Fibroblast of lung (primary cell): ENCODE data around the gene GRIN2D. TPM values are rescaled to one million over a fixed set of nuclear protein-coding genes. Genes with fewer than 3 reads are reported as not detected.

ENCODE experiments used
- DNase-seq, 2 donors: peaks; one replicate each; pipeline versions ENCODE4 v3.0.0 to v3.0.0-alpha.2; 2010; ENCODE audit warnings: low read depth in 2 of 2
- H2AFZ ChIP-seq: 2 replicates; pipeline ENCODE4 v1.5.1; 2012; ENCODE audit warnings: low read length, control low read depth, inconsistent platforms
- H3K27ac ChIP-seq: 2 replicates; pipeline ENCODE4 v1.5.1; 2011; ENCODE audit warnings: low read length, control low read depth; ENCODE audit not compliant: insufficient read depth
- H3K27me3 ChIP-seq: 2 replicates; pipeline ENCODE4 v1.5.1; 2011; ENCODE audit warnings: mild to moderate bottlenecking, low read length; ENCODE audit not compliant: control insufficient read depth, insufficient read depth
- H3K36me3 ChIP-seq: 2 replicates; pipeline ENCODE4 v1.5.1; 2011; ENCODE audit warnings: low read length; ENCODE audit not compliant: control insufficient read depth, insufficient read depth
- H3K4me1 ChIP-seq: 2 replicates; pipeline ENCODE4 v1.5.1; 2011; ENCODE audit warnings: low read length; ENCODE audit not compliant: control insufficient read depth, insufficient read depth; ENCODE audit errors: extremely low read depth
- H3K4me2 ChIP-seq: 2 replicates; pipeline ENCODE4 v1.5.1; 2011; ENCODE audit warnings: low read length, control low read depth; ENCODE audit not compliant: insufficient read depth; ENCODE audit errors: extremely low read depth
- H3K4me3 ChIP-seq, 4 experiments: fragments of 200-600 bp in 1 of 4; sonication (generic) in 1 of 4; replicated peaks in 1 of 4; 2 replicates each; pipeline ENCODE4 v1.5.1; 2011 to 2016; ENCODE audit warnings: low read length in 4 of 4, low read depth in 3 of 4, mild to moderate bottlenecking in 3 of 4, control low read depth in 2 of 4, inconsistent platforms in 1 of 4, mixed read lengths in 1 of 4; ENCODE audit not compliant: insufficient read depth in 1 of 4; ENCODE audit errors: control extremely low read depth in 1 of 4
- H3K79me2 ChIP-seq: 2 replicates; pipeline ENCODE4 v1.5.1; 2012; ENCODE audit warnings: mild to moderate bottlenecking, low read length, inconsistent platforms; ENCODE audit not compliant: control insufficient read depth, insufficient read depth
- H3K9ac ChIP-seq: 2 replicates; pipeline ENCODE4 v1.5.1; 2011; ENCODE audit warnings: mild to moderate bottlenecking, low read length, control low read depth; ENCODE audit not compliant: insufficient read depth
- H3K9me3 ChIP-seq: 2 replicates; pipeline ENCODE4 v1.5.1; 2012; ENCODE audit warnings: low read depth, low read length; ENCODE audit not compliant: control insufficient read depth, insufficient read depth
- H4K20me1 ChIP-seq: 2 replicates; pipeline ENCODE4 v1.5.1; 2011; ENCODE audit warnings: low read length; ENCODE audit not compliant: control insufficient read depth, insufficient read depth; ENCODE audit errors: extremely low read depth
- EZH2 ChIP-seq: IDR thresholded peaks from 2 replicates; pipeline ENCODE4 v1.5.1; 2012; ENCODE audit warnings: low read length, control low read depth, mild to moderate bottlenecking; ENCODE audit errors: missing control alignments
- polyA plus RNA-seq, 2 donors: library from polyadenylated mRNA; depleted of rRNA in 1 of 2; stranded (reverse) in 1 of 2; unstranded in 1 of 2; fragments of >200 nt; gene quantifications; 2 replicates each; pipeline ENCODE4 v1.2.1, GENCODE V29; 2011 to 2012; ENCODE audit warnings: missing spikeins in 1 of 2
- total RNA-seq: library from RNA; depleted of rRNA; stranded (reverse); fragments of >200 nt; gene quantifications from 2 replicates; pipeline ENCODE4 v1.2.1, GENCODE V29; 2014
- TF ChIP-seq, protein P1 (sequence below), 2 donors: IDR thresholded peaks in 1 of 2; conservative IDR thresholded peaks in 1 of 2; 1 replicate in 1 of 2; 2 replicates in 1 of 2; pipeline ENCODE4 v1.5.1; 2011 to 2012; ENCODE audit warnings: low read length in 2 of 2, control low read depth in 1 of 2, inconsistent platforms in 1 of 2, low read depth in 1 of 2, mild to moderate bottlenecking in 1 of 2

Gene GRIN2D
- total and polyA plus RNA-seq, 2 donors (not counting 1 experiment from before 2014, with no cell fraction given) = under 0.01 to 0.08 TPM

DNA sequence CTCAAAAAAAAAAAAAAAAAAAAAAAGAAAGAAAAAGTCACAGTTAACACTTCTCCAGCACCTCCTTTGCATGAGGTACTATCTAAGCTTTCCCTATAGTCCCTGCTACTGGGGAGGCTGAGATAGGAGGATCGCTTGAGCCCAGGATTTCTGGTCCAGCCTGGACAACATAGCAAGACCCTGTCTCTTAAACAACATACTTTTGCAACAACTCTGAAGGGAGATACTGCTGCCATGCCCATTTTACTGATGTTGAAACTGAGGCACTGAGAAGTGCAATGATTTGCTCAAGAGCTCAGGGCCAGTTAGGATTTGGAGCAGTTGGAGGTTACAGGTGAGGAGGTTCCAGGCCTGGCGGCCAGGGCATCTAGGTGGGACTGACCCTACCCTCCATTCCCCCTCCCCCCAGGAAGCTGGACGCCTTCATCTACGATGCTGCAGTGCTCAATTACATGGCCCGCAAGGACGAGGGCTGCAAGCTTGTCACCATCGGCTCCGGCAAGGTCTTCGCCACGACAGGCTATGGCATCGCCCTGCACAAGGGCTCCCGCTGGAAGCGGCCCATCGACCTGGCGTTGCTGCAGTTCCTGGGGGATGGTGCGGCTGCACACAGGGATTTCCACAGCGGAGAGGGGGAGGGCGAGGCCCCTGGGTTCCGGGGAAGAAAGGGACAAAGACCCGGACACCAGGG lies 48.0 kb downstream of the GRIN2D start:
- no peak for DNase-seq
- H2AFZ ChIP-seq = no peak overlapping the region
- no peaks in the 10 kb centered on the region for H3K36me3 ChIP-seq
- H3K9me3 ChIP-seq = no peaks in the 10 kb centered on the region
- no peak overlapping the region for H3K9ac ChIP-seq
- no peak overlapping the region for H3K27ac ChIP-seq
- H3K4me1 ChIP-seq = peaks cover 5% of the 10 kb centered on the region
- TF ChIP-seq, protein P1, sequence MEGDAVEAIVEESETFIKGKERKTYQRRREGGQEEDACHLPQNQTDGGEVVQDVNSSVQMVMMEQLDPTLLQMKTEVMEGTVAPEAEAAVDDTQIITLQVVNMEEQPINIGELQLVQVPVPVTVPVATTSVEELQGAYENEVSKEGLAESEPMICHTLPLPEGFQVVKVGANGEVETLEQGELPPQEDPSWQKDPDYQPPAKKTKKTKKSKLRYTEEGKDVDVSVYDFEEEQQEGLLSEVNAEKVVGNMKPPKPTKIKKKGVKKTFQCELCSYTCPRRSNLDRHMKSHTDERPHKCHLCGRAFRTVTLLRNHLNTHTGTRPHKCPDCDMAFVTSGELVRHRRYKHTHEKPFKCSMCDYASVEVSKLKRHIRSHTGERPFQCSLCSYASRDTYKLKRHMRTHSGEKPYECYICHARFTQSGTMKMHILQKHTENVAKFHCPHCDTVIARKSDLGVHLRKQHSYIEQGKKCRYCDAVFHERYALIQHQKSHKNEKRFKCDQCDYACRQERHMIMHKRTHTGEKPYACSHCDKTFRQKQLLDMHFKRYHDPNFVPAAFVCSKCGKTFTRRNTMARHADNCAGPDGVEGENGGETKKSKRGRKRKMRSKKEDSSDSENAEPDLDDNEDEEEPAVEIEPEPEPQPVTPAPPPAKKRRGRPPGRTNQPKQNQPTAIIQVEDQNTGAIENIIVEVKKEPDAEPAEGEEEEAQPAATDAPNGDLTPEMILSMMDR (conservative IDR thresholded peaks at IDR 0.05 in 1 of 2, IDR thresholded peaks at IDR 0.05 in 1 of 2; ENCODE audit: low read depth in 1 of 2, low read length in 2 of 2) = no peak
- TF ChIP-seq EZH2 = no peak
- H3K27me3 ChIP-seq = peaks cover 11% of the 10 kb centered on the region
- H4K20me1 ChIP-seq = no peaks in the 10 kb centered on the region
- H3K4me2 ChIP-seq = no peak overlapping the region
- H3K79me2 ChIP-seq = peaks cover 6% of the 10 kb centered on the region
- H3K4me3 ChIP-seq = no peak overlapping the region

DNA sequence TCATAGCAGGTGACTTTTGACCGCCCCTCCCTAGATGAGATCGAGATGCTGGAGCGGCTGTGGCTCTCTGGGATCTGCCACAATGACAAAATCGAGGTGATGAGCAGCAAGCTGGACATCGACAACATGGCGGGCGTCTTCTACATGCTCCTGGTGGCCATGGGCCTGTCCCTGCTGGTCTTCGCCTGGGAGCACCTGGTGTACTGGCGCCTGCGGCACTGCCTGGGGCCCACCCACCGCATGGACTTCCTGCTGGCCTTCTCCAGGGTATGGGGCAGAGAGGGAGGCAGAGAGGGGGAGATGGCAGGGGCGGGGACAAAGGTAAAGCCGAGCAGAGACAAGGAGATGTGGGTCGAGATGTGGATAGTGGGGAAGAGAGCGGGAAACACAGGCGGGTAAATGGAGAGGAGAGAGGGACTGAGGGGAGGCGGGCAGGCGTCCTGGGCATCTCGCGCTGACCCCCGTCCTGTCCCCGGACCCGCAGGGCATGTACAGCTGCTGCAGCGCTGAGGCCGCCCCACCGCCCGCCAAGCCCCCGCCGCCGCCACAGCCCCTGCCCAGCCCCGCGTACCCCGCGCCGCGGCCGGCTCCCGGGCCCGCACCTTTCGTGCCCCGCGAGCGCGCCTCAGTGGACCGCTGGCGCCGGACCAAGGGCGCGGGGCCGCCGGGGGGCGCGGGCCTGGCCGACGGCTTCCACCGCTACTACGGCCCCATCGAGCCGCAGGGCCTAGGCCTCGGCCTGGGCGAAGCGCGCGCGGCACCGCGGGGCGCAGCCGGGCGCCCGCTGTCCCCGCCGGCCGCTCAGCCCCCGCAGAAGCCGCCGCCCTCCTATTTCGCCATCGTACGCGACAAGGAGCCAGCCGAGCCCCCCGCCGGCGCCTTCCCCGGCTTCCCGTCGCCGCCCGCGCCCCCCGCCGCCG lies 48.9 kb downstream of the GRIN2D start:
- no peak overlapping the region for H3K4me2 ChIP-seq
- H3K4me3 ChIP-seq = no peak overlapping the region
- peaks cover 7% of the 10 kb centered on the region for H3K4me1 ChIP-seq
- H3K27ac ChIP-seq = no peak overlapping the region
- no peaks in the 10 kb centered on the region for H3K9me3 ChIP-seq
- H3K27me3 ChIP-seq = peaks cover 11% of the 10 kb centered on the region
- TF ChIP-seq EZH2 = peak; percentile 66
- TF ChIP-seq, protein P1 (conservative IDR thresholded peaks at IDR 0.05 in 1 of 2, IDR thresholded peaks at IDR 0.05 in 1 of 2; ENCODE audit: low read depth in 1 of 2, low read length in 2 of 2) = no peak
- no peak overlapping the region for H3K9ac ChIP-seq
- no peak overlapping the region for H2AFZ ChIP-seq
- peaks cover 8% of the 10 kb centered on the region for H3K79me2 ChIP-seq
- no peaks in the 10 kb centered on the region for H3K36me3 ChIP-seq
- H4K20me1 ChIP-seq = no peaks in the 10 kb centered on the region
- DNase-seq = no peak

DNA sequence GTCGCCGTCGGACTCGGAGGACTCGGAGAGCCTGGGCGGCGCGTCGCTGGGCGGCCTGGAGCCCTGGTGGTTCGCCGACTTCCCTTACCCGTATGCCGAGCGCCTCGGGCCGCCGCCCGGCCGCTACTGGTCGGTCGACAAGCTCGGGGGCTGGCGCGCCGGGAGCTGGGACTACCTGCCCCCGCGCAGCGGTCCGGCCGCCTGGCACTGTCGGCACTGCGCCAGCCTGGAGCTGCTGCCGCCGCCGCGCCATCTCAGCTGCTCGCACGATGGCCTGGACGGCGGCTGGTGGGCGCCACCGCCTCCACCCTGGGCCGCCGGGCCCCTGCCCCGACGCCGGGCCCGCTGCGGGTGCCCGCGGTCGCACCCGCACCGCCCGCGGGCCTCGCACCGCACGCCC lies 49.8 kb downstream of the GRIN2D start:
- Histone ChIP-seq H3K4me3 (no peak overlapping the region), H2AFZ (no peak overlapping the region), H3K36me3 (peaks cover 5% of the 10 kb centered on the region), H3K79me2 (peaks cover 8% of the 10 kb centered on the region), H3K9me3 (no peaks in the 10 kb centered on the region), H3K27me3 (peaks cover 11% of the 10 kb centered on the region), H3K27ac (no peak overlapping the region), H3K9ac (no peak overlapping the region), H3K4me1 (peaks cover 7% of the 10 kb centered on the region), H4K20me1 (no peaks in the 10 kb centered on the region), H3K4me2 (no peak overlapping the region)
- TF ChIP-seq EZH2 = peak; percentile 72
- TF ChIP-seq, protein P1 (conservative IDR thresholded peaks at IDR 0.05 in 1 of 2, IDR thresholded peaks at IDR 0.05 in 1 of 2; ENCODE audit: low read depth in 1 of 2, low read length in 2 of 2) = no peak
- no peak for DNase-seq
